Middle frontal gyrus (tissue), 1 donor: Measurements from ENCODE around the gene ITGB1BP1.
"Not testable (repeated sequence)": the region's sequence is repeated elsewhere in the genome, so short reads cannot be mapped to it uniquely, and the experiment has no call there.

Experiments
- DNase-seq: peaks from one replicate; pipeline ENCODE4 v3.0.0-alpha.2; 2015; ENCODE audit warnings: low spot score; ENCODE audit errors: extremely low spot score

ITGB1BP1 gene

GRCh38 chr2:9401059-9401547, 22.2 kb downstream of the ITGB1BP1 start:
- DNase-seq, result no peak

- DNase-seq, result no peak
Measured at GRCh38 chr2:9400268-9401058, 22.9 kb downstream of the ITGB1BP1 start.

- no peak for DNase-seq
Measured at GRCh38 chr2:9398881-9399780, 24.2 kb downstream of the ITGB1BP1 start.

- DNase-seq, result not testable (repeated sequence)
Measured at GRCh38 chr2:9398251-9398650, 25.1 kb downstream of the ITGB1BP1 start.

GRCh38 chr2:9397201-9397600, 26.1 kb downstream of the ITGB1BP1 start:
- DNase-seq, result no peak

- no peak for DNase-seq
Measured at GRCh38 chr2:9394816-9395215, 28.5 kb downstream of the ITGB1BP1 start.

GRCh38 chr2:9392898-9393765, 30.2 kb downstream of the ITGB1BP1 start:
- DNase-seq, result no peak

GRCh38 chr2:9391961-9392720, 31.2 kb downstream of the ITGB1BP1 start:
- DNase-seq, result no peak

GRCh38 chr2:9390991-9391390, 32.3 kb downstream of the ITGB1BP1 start:
- DNase-seq, result no peak

GRCh38 chr2:9390151-9390850, 33.0 kb downstream of the ITGB1BP1 start:
- DNase-seq, result no peak

GRCh38 chr2:9388950-9389911, 34.1 kb downstream of the ITGB1BP1 start:
- no peak for DNase-seq

GRCh38 chr2:9388199-9388681, 35.1 kb downstream of the ITGB1BP1 start:
- no peak for DNase-seq

- DNase-seq, result no peak
Measured at GRCh38 chr2:9385841-9386240, 37.5 kb downstream of the ITGB1BP1 start.

GRCh38 chr2:9384521-9384920, 38.8 kb downstream of the ITGB1BP1 start:
- DNase-seq, result no peak

GRCh38 chr2:9382604-9383235, 40.6 kb downstream of the ITGB1BP1 start:
- no peak for DNase-seq

- DNase-seq, result no peak
Measured at GRCh38 chr2:9380702-9381628, 42.4 kb downstream of the ITGB1BP1 start.

GRCh38 chr2:9379391-9379755, 44.0 kb downstream of the ITGB1BP1 start:
- no peak for DNase-seq
